Body of pancreas (tissue), 4 donors: Measurements from ENCODE around the gene ACP2.

Experiments used
- POLR2A ChIP-seq, 3 donors: fragments of 450-650 bp; IDR thresholded peaks; one replicate each; pipeline ENCODE4 v1.6.1; 2016; ENCODE audit warnings: antibody characterized with exemption in 3 of 3, mild to moderate bottlenecking in 2 of 3
- TF ChIP-seq, protein P1 (sequence below), 7 experiments: fragments of 450-650 bp in 4 of 7; fragments of 200-600 bp in 3 of 7; sonication (generic) in 3 of 7; IDR thresholded peaks; one replicate each; pipeline ENCODE4 v1.5.1; 2016 to 2019; ENCODE audit warnings: antibody characterized with exemption in 7 of 7

DNA sequence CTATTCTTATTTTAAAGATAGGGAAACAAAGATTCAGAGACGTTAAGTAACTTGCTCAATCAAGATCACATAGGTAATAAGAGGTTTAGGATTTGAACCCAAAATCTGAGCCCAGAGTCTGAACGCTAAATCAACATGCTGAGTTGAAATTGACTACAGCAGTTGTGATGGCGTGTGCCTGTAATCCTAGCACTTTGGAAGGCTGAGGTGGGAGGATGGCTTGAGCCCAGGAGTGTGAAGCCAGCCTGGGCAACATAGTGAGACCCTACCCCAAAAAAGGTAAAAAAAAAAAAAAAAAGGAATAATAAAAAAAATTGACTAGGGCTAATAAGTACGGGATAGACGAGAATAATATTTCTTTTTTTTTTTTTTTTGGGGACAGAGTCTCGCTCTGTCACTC is 7.8 kb upstream of the ACP2 start:
- no peak for TF ChIP-seq POLR2A (IDR thresholded peaks at IDR 0.05)
- TF ChIP-seq, protein P1, sequence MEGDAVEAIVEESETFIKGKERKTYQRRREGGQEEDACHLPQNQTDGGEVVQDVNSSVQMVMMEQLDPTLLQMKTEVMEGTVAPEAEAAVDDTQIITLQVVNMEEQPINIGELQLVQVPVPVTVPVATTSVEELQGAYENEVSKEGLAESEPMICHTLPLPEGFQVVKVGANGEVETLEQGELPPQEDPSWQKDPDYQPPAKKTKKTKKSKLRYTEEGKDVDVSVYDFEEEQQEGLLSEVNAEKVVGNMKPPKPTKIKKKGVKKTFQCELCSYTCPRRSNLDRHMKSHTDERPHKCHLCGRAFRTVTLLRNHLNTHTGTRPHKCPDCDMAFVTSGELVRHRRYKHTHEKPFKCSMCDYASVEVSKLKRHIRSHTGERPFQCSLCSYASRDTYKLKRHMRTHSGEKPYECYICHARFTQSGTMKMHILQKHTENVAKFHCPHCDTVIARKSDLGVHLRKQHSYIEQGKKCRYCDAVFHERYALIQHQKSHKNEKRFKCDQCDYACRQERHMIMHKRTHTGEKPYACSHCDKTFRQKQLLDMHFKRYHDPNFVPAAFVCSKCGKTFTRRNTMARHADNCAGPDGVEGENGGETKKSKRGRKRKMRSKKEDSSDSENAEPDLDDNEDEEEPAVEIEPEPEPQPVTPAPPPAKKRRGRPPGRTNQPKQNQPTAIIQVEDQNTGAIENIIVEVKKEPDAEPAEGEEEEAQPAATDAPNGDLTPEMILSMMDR (IDR thresholded peaks at IDR 0.05) = no peak
